Measurements from ENCODE around the gene MYO7B.

DNA sequence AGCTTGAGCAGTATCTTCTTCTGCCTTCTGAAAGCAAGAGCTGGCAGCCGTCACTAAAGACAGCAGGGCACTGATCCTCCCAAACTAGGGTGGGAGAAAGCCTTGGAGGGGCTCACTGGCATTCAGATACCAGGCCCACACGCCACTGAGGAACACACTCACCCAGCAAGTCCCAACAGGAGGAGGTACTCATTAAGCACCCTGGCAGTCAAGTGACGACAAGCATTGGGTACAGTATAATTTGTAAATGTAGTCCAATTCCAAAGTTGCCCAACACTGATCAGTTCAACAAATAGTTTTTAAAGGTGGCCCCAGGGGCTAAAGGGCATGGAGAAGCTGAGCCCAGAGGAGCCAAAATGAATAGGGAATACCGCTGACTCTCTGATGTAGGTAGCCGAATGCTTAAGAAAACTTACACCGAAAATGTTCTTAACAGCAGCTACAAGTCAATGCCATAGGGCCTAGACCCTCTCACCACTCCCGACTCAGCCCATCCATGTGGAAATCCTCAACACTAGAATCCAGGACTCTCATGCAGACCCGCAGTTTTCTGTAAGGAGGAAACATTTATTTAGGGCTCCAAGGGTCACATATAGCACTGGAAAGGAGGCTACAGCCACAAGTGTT lies 129.9 kb downstream of the MYO7B start:
- TF ChIP-seq, protein P1, sequence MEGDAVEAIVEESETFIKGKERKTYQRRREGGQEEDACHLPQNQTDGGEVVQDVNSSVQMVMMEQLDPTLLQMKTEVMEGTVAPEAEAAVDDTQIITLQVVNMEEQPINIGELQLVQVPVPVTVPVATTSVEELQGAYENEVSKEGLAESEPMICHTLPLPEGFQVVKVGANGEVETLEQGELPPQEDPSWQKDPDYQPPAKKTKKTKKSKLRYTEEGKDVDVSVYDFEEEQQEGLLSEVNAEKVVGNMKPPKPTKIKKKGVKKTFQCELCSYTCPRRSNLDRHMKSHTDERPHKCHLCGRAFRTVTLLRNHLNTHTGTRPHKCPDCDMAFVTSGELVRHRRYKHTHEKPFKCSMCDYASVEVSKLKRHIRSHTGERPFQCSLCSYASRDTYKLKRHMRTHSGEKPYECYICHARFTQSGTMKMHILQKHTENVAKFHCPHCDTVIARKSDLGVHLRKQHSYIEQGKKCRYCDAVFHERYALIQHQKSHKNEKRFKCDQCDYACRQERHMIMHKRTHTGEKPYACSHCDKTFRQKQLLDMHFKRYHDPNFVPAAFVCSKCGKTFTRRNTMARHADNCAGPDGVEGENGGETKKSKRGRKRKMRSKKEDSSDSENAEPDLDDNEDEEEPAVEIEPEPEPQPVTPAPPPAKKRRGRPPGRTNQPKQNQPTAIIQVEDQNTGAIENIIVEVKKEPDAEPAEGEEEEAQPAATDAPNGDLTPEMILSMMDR (IDR thresholded peaks at IDR 0.05; ENCODE audit: insufficient read depth, low read length), result no peak
- TF ChIP-seq POLR2AphosphoS5 (IDR thresholded peaks at IDR 0.05; ENCODE audit: low read depth), result no peak
- TF ChIP-seq, protein P2, sequence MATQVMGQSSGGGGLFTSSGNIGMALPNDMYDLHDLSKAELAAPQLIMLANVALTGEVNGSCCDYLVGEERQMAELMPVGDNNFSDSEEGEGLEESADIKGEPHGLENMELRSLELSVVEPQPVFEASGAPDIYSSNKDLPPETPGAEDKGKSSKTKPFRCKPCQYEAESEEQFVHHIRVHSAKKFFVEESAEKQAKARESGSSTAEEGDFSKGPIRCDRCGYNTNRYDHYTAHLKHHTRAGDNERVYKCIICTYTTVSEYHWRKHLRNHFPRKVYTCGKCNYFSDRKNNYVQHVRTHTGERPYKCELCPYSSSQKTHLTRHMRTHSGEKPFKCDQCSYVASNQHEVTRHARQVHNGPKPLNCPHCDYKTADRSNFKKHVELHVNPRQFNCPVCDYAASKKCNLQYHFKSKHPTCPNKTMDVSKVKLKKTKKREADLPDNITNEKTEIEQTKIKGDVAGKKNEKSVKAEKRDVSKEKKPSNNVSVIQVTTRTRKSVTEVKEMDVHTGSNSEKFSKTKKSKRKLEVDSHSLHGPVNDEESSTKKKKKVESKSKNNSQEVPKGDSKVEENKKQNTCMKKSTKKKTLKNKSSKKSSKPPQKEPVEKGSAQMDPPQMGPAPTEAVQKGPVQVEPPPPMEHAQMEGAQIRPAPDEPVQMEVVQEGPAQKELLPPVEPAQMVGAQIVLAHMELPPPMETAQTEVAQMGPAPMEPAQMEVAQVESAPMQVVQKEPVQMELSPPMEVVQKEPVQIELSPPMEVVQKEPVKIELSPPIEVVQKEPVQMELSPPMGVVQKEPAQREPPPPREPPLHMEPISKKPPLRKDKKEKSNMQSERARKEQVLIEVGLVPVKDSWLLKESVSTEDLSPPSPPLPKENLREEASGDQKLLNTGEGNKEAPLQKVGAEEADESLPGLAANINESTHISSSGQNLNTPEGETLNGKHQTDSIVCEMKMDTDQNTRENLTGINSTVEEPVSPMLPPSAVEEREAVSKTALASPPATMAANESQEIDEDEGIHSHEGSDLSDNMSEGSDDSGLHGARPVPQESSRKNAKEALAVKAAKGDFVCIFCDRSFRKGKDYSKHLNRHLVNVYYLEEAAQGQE (IDR thresholded peaks at IDR 0.05; ENCODE audit: insufficient replicate concordance, low read depth), result no peak
- no peak for TF ChIP-seq SPI1 (IDR thresholded peaks at IDR 0.05; ENCODE audit: borderline replicate concordance, low read depth)
- TF ChIP-seq GABPA (IDR thresholded peaks at IDR 0.05; ENCODE audit: low read depth), result no peak
